HCT116 (cell line): Measurements from ENCODE around the gene RANBP1. TPM values are rescaled to one million over a fixed set of nuclear protein-coding genes. Genes with fewer than 3 reads are reported as not detected.

ENCODE experiments used
- ATAC-seq: fragments of 200-7000 bp; cut with Tn5 transposase; 2 replicates; pipeline ENCODE4 v1.9.1; 2020; ENCODE audit warnings: mild to moderate bottlenecking, moderate library complexity
- BruUV-seq: library from RNA; stranded (reverse); fragments of 400-500 nt; replicated peaks from 2 replicates; lab custom pipeline; 2021; lab: Mats Ljungman, UMichigan
- CTCF ChIA-PET: fragments of 300-600 bp; sonication (Branson Sonifier 250); formaldehyde crosslinking; loops from one replicate; lab custom pipeline; 2021; ENCODE audit warnings: antibody characterized with exemption; lab: Charles Lee
- POLR2A ChIA-PET: fragments of 300-600, 350-600 bp; sonication (Branson Sonifier 250); formaldehyde crosslinking; loops from one replicate; lab custom pipeline; 2021; ENCODE audit warnings: antibody characterized with exemption; lab: Charles Lee
- RAD21 ChIA-PET, 2 experiments: fragments of 300-600 bp; sonication (Branson Sonifier 250); formaldehyde crosslinking; loops; one replicate each; lab custom pipeline; 2023; ENCODE audit warnings: low total read pairs in 2 of 2; ENCODE audit not compliant: uncharacterized antibody in 2 of 2, unreplicated experiment in 2 of 2, low non-redundant PET in 1 of 2; lab: Charles Lee
- DNase-seq: peaks from one replicate; pipeline ENCODE4 v3.0.0-alpha.2; 2010; ENCODE audit warnings: low read depth, low spot score
- H2AFZ ChIP-seq: fragments of 200-600 bp; shearing (Covaris generic), sonication (generic); 2 replicates; pipeline ENCODE4 v1.6.1; 2017; ENCODE audit warnings: low read depth, mixed run types, mixed read lengths, antibody characterized with exemption, low read length; ENCODE audit not compliant: poor library complexity, severe bottlenecking
- H3K27ac ChIP-seq: 2 replicates; pipeline ENCODE4 v1.5.1; 2012; ENCODE audit warnings: low read depth, low read length
- H3K27me3 ChIP-seq: fragments of 200-600 bp; sonication (generic); 2 replicates; pipeline ENCODE4 v1.6.1; 2016; ENCODE audit warnings: mixed run types, low read length, mixed read lengths; ENCODE audit not compliant: insufficient read depth
- H3K36me3 ChIP-seq, 2 experiments: fragments of 200-500 bp in 1 of 2; fragments of 200-600 bp in 1 of 2; sonication (Bioruptor generic) in 1 of 2; sonication (generic) in 1 of 2; 2 replicates each; pipeline versions ENCODE4 v1.5.1 to v1.6.1; 2014 to 2016; ENCODE audit warnings: low read length in 2 of 2, inconsistent platforms in 1 of 2, mixed read lengths in 1 of 2, mixed run types in 1 of 2; ENCODE audit not compliant: insufficient read depth in 2 of 2, control insufficient read depth in 1 of 2
- H3K4me1 ChIP-seq, 2 experiments: fragments of 200-600 bp in 1 of 2; sonication (generic) in 1 of 2; 2 replicates each; pipeline versions ENCODE4 v1.5.1 to v1.6.1; 2012 to 2017; ENCODE audit warnings: low read length in 2 of 2, inconsistent platforms in 1 of 2, mild to moderate bottlenecking in 1 of 2, mixed read lengths in 1 of 2, mixed run types in 1 of 2, moderate library complexity in 1 of 2; ENCODE audit not compliant: insufficient read depth in 2 of 2, control insufficient read depth in 1 of 2
- H3K4me2 ChIP-seq: fragments of 200-600 bp; sonication (generic); 2 replicates; pipeline ENCODE4 v1.6.1; 2017; ENCODE audit warnings: mixed run types, low read length, mixed read lengths
- H3K4me3 ChIP-seq, 2 experiments: fragments of 200-600 bp in 1 of 2; sonication (generic) in 1 of 2; replicated peaks in 1 of 2; 2 replicates each; pipeline ENCODE4 v1.5.1; 2011 to 2016; ENCODE audit warnings: low read length in 2 of 2, control low read depth in 1 of 2, low read depth in 1 of 2, mild to moderate bottlenecking in 1 of 2, mixed read lengths in 1 of 2, mixed run types in 1 of 2
- H3K79me2 ChIP-seq: fragments of 200-600 bp; sonication (generic); 2 replicates; pipeline ENCODE4 v1.6.1; 2017; ENCODE audit warnings: mild to moderate bottlenecking, mixed run types, low read length, moderate library complexity, mixed read lengths; ENCODE audit not compliant: insufficient read depth
- H3K9ac ChIP-seq: fragments of 200-600 bp; sonication (generic); 2 replicates; pipeline ENCODE4 v1.6.1; 2016; ENCODE audit warnings: low read length, mixed read lengths
- H3K9me2 ChIP-seq: fragments of 200-600 bp; sonication (generic), shearing (Covaris generic); 2 replicates; pipeline ENCODE4 v1.6.1; 2017; ENCODE audit warnings: mixed run types, mild to moderate bottlenecking, moderate library complexity; ENCODE audit not compliant: insufficient read depth
- H3K9me3 ChIP-seq, 2 experiments: fragments of 200-500 bp in 1 of 2; fragments of 200-600 bp in 1 of 2; sonication (Bioruptor generic) in 1 of 2; sonication (generic) in 1 of 2; 2 replicates each; pipeline ENCODE4 v1.6.1; 2014 to 2017; ENCODE audit warnings: low read length in 2 of 2, mixed read lengths in 2 of 2, inconsistent platforms in 1 of 2, low read depth in 1 of 2, mild to moderate bottlenecking in 1 of 2, mixed run types in 1 of 2, moderate library complexity in 1 of 2; ENCODE audit not compliant: control insufficient read depth in 1 of 2, insufficient read depth in 1 of 2
- H4K20me1 ChIP-seq: fragments of 200-600 bp; sonication (generic), shearing (Covaris generic); 2 replicates; pipeline ENCODE4 v1.6.1; 2017; ENCODE audit warnings: mixed run types, mild to moderate bottlenecking, moderate library complexity; ENCODE audit not compliant: insufficient read depth
- CTCF ChIP-seq, 3 experiments: fragments of 200-600 bp in 1 of 3; sonication (generic) in 1 of 3; IDR thresholded peaks in 2 of 3; conservative IDR thresholded peaks in 1 of 3; 2 replicates each; pipeline ENCODE4 v1.5.1; 2012 to 2017; ENCODE audit warnings: low read depth in 2 of 3, low read length in 2 of 3, antibody characterized with exemption in 1 of 3, borderline replicate concordance in 1 of 3, control low read depth in 1 of 3, mild to moderate bottlenecking in 1 of 3, mixed read lengths in 1 of 3, mixed run types in 1 of 3, moderate library complexity in 1 of 3; ENCODE audit not compliant: insufficient read depth in 1 of 3
- ELF1 ChIP-seq: IDR thresholded peaks from 2 replicates; pipeline ENCODE4 v1.6.1; 2012; ENCODE audit warnings: low read depth, borderline replicate concordance
- SP1 ChIP-seq: IDR thresholded peaks from 2 replicates; pipeline ENCODE4 v1.6.1; 2012; ENCODE audit warnings: low read depth
- TCF7L2 ChIP-seq: IDR thresholded peaks from 2 replicates; pipeline ENCODE4 v1.7.0; 2011; ENCODE audit warnings: borderline replicate concordance, inconsistent platforms; ENCODE audit not compliant: insufficient read depth, insufficient read length; ENCODE audit errors: extremely low read depth
- YY1 ChIP-seq: IDR thresholded peaks from 2 replicates; pipeline ENCODE4 v1.6.1; 2011; ENCODE audit warnings: low read length, low read depth, moderate library complexity, mild to moderate bottlenecking; ENCODE audit not compliant: insufficient replicate concordance; ENCODE audit errors: extremely low read depth
- ZFX ChIP-seq: fragments of 450-650 bp; IDR thresholded peaks from 2 replicates; pipeline ENCODE4 v1.6.1; 2017
- ZNF274 ChIP-seq: fragments of 200-500 bp; sonication (Bioruptor generic); IDR thresholded peaks from 2 replicates; pipeline ENCODE4 v1.6.1; 2014; ENCODE audit warnings: mild to moderate bottlenecking, low read depth, low read length, inconsistent platforms
- intact Hi-C: fragments of 100-400 bp; cut with micrococcal nuclease; formaldehyde crosslinking; loops from 2 replicates; pipeline ENCODE4 v1.10.0; 2022
- total RNA-seq: library from RNA; stranded (reverse); gene quantifications from one replicate; pipeline ENCODE4 v1.2.1, GENCODE V29; 2021; ENCODE audit not compliant: unreplicated experiment

RANBP1 gene
- total RNA-seq, 1 experiment from 2014 or later: 351 TPM

GRCh38 chr22:20155330-20156041 is 39.6 kb downstream of the RANBP1 start:
- no peaks in the 10 kb centered on the region for H3K27me3 ChIP-seq
- POLR2A ChIA-PET: no interaction called here
- RAD21 ChIA-PET: no interaction called here
- H3K79me2 ChIP-seq: no peaks in the 10 kb centered on the region
- H3K9ac ChIP-seq: no peak overlapping the region
- no peaks in the 10 kb centered on the region for H3K4me1 ChIP-seq
- no peaks in the 10 kb centered on the region for H4K20me1 ChIP-seq
- intact Hi-C loops: loop anchor here (5.0 kb wide), 1 partner anchor 302 kb away; no protein-coding TSS in a partner anchor
- no TSS peak for BruUV-seq
- H3K4me3 ChIP-seq: no peak overlapping the region
- CTCF ChIA-PET: interaction anchor here (1.0 kb wide), 1 partner anchor 83 kb away, joined by 4 read pairs; no protein-coding TSS in a partner anchor
- H3K36me3 ChIP-seq: no peaks in the 10 kb centered on the region
- no peak overlapping the region for H3K4me2 ChIP-seq
- H3K27ac ChIP-seq: no peak overlapping the region
- no peak for DNase-seq
- H3K9me2 ChIP-seq: no peaks in the 10 kb centered on the region
- no peak overlapping the region for H2AFZ ChIP-seq
- no peaks in the 10 kb centered on the region for H3K9me3 ChIP-seq
- no peak for TF ChIP-seq ZFX
- TF ChIP-seq ELF1: no peak
- no peak for TF ChIP-seq YY1
- TF ChIP-seq SP1: no peak
- peak; percentile 28 for TF ChIP-seq TCF7L2
- no peak for TF ChIP-seq ZNF274
- TF ChIP-seq CTCF (IDR thresholded peaks at IDR 0.05 in 2 of 3, conservative IDR thresholded peaks at IDR 0.05 in 1 of 3; ENCODE audit: borderline replicate concordance in 1 of 3, insufficient read depth in 1 of 3, low read depth in 2 of 3, low read length in 2 of 3): no peak
- no peak for ATAC-seq
